Stimulated activated naive CD4-positive, alpha-beta T cell (primary cell): Measurements from ENCODE around the gene KRTAP12-2.
"Not testable (repeated sequence)": the region's sequence is repeated elsewhere in the genome, so short reads cannot be mapped to it uniquely, and the experiment has no call there.

ENCODE experiments used
- DNase-seq, 6 experiments: peaks; one replicate each; lab custom pipeline; 2025; lab: John Stamatoyannopoulos, UW

The KRTAP12-2 gene

DNA sequence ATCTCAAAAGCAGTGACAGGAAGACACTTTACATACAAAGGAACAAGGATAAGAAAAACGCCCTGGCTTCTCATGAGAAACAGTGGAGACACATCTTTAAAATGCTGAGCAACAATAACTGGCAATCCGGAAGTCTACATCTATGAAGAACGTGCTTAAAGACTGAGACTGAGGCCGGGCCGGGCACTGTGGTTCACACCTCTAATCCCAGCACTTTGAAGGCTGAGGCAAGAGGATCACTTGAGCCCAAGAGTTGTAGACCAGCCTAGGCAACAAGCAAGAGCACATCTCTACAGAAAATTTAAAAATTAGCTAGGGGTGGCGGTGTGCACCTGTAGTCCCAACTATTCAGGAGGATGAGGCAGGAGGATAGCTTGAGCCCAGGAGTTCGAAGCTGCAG is 17.4 kb upstream of the KRTAP12-2 start:
- no peak for DNase-seq

DNA sequence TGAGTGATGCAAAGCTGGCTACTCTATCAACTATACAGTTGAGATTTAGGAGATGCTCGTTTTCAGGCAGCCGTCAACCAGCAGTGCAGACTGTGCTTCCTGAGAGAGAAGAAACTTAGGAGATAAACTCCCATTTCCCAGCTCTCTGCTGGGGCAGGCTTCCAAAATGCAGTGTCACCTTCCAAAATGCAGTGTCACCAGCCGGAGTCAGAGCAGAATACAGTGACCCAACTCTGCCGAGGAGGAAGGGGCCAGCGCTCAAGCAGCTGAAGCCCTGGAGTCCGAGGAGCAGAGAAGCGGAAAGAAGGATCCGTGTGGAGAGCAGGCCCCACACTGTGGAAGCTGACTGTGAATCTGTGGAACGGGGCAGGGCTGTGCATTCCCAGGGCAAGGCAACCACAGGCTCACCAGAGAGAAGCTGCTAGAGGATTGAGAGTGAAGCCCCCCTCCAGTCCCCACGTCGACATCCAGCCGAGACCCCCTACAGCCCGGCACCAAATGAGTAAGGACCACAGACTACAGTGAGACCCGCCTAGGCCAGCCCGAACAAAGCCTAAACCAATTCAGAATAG is 15.9 kb upstream of the KRTAP12-2 start:
- no peak for DNase-seq

DNA sequence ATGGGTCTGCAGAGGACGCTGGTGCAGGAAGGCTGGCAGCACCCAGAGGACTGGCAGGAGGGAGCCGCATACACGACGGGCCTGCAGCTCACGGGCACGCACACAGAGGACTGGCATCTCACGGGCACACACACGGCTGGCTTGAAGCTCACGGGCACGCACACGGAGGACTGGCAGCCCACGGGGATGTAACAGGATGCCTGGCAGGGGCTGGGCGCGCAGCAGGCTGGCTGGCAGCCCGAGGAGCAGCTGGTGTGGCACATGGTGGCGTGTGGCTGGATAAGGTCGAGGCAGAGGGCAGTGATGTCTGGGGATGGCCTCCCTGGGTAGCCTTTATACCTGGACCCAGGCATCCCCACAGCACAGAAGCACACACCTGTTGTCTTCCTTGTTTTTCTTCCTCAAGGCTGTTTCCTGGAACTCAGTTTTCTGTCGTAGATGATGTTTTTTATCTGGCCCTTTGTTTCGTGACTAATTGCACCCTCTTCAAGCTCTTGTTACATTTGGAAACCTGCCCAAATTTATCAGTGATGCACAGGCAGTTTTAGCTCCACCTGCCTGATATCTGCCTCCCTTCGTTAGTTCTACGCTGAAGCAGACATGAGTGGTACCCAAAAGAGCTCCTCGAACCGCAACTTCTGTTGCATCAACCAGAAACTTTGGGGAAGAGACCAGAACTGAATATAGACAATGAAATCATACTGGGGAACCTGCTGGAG is 15.3 kb upstream of the KRTAP12-2 start, which contains the start of gene KRTAP12-1:
Gene KRTAP12-1 (minus strand): TSS at position 303 of the 719 bp plus-strand sequence. CDS start 40 bp downstream, at position 263.
- DNase-seq, result no peak

DNA sequence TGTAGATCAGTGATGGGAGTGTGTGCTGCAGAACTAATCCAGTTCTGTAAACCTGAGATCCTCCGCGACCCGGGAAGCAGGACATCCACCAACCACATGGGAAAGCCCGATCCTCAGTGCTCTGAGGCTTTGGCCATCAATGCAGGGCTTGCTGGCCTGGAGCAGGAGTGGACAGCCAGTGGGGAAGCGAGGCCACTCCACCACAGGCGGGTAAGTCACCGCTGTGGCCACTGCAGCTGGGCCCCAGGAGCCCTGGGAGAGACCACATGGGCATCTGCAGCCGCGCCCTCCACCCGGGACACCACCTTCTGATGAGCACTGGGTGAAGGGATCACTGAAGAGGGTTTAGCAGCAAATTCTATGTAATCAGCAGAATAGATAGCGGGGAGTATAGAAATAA is 14.4 kb upstream of the KRTAP12-2 start:
- no peak for DNase-seq

DNA sequence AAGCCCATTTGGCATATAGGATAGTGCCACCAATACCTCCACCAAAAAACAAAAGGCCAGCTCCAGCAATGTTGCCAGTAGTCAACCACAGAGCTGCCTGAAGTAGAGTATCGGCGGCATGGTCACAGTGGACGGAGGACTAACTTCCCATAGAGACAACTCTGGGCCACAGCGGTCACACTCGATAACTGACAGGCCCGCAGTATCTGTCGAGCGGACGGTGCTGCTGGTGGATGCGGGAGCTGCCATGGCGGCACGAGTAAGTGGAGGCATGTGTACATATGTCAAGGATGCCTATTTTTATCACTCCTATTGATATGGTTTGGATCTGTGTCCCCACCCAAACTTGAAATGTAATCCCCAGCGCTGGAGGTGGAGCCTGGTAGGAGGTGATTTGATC is 11.2 kb upstream of the KRTAP12-2 start:
- DNase-seq, result no peak

DNA sequence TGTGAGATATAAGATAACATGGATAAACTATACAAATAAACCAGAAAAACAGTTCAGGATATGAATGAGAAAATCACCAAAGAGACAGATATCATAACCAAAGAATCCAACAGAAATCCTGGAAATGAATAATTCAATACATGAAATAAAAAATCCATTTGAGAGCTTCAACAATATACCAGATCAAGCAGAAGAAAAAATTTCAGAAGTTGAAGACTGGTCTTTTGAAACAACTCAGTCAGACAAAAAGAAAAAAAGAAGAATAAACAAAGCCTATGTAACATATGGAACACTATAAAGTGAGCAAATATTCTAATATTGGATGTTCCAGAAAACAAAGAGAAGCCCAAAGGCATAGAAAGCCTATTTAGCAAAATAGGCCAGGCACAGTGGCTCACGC is 5.2 kb upstream of the KRTAP12-2 start:
- no peak for DNase-seq

DNA sequence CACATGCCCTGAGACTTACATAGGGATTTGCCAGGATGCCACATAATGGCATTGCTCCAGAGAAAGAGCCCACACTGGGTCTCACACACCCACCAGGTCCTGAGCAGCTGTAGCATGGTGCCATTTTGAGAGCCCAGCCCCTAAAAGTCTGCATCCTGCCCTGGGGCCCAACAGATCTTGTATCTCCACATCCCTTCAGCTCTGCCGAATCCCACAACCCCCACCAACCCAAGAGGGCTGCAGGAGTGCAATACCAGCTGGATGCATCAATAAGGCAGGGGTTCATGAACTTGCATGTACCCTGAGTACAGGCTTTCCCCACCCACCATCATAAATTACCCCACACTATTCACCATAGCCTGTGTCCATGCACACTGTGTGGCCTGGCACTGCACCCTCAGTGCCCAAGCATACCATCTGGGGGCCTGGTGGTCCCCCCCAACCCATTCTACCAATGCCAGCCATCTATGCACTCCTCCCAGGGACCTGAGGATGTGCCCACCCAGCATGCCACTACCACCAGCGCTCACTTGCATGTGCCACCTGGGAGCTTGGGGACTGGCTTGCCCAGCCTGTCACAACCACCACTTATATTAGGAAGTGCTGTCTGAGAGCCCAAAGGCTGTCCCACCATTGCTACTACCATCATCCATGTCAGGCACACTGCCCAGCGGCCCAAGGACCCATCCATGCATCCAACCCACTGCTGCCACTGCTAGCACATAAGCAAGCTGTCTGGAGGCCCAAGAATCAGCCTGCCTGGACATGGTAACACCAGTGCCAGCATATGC is 4.1 kb upstream of the KRTAP12-2 start:
- DNase-seq, result no peak

DNA sequence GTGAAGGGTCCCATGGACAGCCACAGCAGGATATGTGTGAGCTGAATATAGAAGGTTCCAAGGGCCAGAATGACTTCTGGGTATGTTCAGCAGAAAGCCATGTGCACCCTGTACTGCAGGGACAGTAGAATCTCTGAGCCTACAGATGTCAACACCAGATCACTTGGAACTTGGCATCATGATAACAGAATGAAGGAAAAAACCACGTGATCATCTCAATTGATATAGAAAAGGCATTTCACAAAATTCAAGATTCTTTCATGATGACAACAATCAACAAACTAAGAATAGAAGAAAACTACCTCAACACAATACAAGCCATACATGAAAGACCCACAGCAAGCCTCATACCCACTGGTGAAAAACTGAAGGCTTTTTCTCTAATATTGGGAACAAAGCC is 885 bp upstream of the KRTAP12-2 start:
- DNase-seq, result no peak

DNA sequence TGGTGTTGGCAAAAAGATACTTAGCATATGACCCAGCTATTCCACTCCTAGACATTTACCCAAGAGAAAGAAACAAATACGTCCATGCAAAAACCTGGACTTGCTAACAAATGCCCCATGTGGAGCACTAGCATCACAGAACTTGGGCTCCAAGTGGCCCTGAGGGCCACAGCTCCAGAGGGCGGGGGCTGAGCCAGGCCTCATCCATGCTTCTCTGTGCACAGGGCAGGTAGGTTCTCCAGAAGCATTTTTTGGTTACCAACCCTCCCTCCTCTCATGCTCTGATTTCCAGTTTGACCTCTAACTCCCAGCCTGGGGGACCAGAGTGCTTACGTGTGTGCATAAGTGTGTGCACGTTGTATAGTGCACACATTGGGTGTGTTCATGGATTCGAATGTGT is 2.0 kb downstream of the KRTAP12-2 start:
- no peak for DNase-seq

DNA sequence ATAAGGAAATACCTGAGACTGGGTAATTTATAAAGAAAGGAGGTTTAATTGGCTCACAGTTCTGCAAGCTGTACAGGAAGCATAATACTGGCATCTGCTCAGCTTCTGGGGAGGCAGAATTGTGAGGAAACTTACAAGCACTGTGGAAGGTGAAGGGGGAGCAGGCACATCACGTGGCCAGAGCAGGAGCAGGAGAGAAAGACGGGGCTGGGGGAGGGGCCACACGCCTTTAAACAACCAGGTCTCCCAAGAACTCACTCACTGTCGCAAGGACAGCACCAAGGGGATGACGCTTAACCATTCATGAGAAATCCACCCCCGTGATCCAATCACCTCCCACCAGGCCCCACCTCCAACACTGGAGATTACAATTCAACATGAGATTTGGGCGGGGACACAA is 5.2 kb downstream of the KRTAP12-2 start:
- DNase-seq, result not testable (repeated sequence)

DNA sequence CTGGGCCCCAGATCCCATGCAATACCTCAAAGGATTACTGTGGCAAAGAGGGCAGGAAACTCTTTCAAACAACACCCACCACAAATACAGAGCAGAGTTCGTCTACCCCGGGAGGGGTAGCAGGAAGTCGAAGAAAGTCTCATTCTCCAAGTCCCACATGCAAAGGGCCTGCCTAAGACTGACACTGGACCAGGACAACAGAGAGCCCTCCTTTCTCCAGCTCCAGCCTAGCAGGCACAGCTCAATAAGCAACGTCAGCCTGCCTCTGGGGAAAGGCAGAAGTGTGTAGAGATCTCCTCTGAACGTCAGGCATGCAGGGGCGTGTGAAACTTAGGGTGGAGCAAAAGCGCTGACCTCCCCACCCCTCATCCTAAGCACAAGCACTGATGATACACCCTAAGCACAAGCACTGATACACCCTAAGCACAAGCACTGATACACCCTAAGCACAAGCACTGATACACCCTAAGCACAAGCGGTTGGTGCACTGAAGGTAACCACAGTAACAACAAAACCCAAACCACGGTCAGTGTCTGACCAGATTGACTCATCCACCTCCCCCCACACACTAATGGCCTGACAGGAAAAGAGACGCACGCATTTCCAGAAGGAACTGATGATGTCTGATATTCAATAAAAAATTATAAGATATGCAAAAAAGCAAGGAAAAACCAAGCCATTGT is 7.7 kb downstream of the KRTAP12-2 start:
- DNase-seq, result peak in 3 of 6 experiments; percentile 40 to 59 (median 47)

DNA sequence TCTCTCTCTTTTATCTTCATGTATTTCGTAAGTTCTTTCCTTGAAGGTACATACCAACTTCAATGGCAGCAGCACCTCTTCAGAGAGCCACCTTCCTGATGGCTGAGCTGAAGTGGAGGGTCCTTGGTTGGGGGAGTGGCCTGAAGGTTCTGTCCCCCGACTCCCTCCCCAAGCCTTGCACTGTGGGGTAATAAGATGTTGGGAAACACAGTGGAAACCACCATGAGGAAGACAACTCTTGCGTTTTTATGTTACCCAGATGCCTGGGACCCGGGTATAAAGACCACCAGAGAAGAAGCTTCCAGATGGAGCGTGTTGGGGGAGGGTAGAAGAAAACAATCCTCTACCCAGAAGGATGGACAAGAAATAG is 8.2 kb downstream of the KRTAP12-2 start:
- DNase-seq, result no peak

DNA sequence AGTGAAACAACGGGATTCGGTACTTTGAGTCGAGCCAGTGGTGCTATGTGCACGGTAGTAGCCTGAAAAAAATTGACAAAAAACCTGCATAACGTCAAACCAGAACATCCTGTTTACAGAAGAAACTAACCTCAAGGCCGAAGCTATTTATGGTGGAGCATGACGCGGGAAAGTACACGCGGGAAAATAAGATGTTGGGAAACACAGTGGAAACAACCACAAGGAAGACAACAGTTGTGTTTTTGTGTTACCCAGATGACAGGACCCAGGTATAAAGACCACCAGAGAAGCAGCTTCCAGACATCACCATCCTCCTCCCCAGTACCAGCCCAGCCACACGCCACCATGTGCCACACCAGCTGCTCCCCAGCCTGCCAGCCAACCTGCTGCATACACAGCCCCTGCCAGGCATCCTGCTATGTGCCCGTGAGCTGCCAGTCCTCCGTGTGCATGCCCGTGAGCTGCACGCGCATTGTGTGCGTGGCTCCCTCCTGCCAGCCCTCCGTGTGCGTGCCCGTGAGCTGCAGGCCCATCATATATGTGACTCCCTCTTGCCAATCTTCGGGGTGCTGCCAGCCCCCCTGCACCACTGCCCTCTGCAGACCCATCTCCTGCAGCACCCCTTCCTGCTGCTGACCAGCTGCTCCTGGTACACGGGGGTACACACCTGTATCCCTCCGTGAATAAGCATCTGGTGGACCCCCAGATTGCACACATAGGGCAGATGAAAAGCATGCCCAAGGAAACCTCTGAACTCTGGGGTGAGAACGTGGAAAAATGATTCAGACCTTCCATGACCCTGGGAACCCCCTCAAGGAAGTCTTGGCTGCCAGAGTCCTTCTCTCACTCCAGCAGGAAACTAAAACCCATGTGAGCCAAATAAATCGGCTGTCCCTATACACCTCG is 8.8 kb downstream of the KRTAP12-2 start, which contains the start of gene KRTAP12-3:
Gene KRTAP12-3 (plus strand): TSS at position 298 of the 906 bp plus-strand sequence. CDS start 48 bp downstream, at position 346.
- DNase-seq, result peak; percentile 44 to 90 (median 71)

DNA sequence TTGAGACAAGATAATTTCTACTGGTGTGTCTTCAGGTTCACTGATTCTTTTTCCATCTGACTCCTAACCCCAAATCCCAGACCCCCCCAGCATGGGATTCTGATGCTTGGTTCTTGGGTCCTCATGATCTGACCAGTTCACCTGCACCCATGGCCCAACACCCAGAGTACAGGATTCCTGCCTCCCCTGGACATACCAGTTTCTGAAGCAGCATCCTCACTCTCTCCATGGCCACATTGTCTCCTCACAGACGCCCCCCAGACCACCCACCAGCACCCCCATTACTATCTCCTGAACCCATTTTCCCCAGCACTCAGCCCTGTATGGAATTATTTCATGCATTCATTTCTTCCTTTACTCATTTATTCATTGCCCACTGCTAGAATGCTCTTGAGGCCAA is 9.9 kb downstream of the KRTAP12-2 start:
- no peak for DNase-seq

DNA sequence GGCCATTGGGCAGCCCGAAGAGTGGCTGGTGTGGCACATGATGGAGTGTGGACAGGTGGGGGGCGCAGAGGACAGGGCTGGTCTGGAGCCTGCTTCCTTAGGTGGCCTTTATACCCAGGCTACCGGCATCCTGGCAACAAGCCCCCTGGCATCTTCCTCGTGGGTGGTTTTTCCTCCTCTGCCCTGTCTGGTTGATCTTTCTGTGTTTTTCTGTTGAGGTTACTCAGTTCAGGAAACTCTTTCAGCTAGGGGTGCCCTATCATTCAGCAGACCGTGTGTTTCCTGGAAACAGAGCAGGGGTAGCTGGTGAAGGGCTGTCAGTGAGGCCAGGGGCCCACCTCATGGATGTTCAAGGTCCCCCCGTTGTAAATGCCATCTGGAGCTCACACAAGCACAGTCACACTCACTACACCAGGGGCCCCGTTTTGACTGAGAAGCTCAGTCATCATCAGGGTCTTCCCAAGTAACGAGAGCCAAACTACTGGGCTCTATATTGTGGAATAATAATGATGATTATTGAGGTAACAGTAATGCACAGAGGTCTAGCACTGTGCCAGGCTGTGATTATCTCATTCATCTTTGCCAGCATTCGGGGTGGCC is 12.1 kb downstream of the KRTAP12-2 start, which contains the start of gene KRTAP12-4:
Gene KRTAP12-4 (minus strand): TSS at position 84 of the 600 bp plus-strand sequence. CDS start 45 bp downstream, at position 39.
- peak in 3 of 6 experiments; percentile 23 to 41 (median 35) for DNase-seq

DNA sequence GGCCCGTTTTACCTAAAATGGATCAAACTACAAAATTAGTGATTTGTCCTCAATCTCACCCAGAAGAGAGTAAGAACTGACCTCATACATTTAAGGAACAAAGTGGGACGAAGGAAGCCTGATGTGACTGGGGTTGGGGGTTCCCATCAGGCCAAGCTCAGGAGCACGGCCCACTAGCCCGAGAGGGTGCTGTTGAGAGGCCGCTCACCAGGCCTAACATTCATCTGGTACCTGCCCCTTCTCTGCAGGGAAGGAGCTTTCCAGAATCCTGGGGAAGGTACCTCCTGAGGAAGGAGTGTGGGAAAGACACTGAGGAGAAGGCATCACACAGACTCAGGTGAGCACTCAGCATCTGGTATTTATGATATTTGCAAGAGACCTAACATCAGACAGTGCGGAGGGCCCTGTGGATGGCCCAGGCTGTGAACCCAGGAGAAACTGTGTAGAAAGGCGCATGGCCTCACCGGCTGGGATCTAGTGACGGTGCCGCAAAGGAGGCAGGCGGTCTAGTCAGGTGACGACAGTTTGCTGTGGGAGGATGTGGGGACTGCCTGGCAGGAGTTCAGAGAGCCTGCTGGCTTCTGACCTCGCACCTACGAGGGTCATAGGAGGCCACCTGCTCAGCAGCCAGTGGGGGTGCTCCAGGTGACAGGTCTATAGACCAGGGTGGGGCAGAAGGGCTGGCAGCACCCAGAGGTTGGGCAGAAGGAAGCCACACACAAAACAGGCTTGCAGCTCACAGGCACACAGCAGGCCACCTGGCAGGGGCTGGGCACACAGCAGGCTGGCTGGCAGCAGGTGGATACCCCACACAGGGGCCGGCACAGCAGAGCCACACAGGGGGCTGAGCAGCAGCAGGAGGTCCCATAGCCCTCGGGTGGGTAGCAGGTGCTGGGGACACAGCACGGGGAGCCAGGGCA is 12.8 kb downstream of the KRTAP12-2 start:
- DNase-seq, result peak; percentile 41 to 80 (median 65)

DNA sequence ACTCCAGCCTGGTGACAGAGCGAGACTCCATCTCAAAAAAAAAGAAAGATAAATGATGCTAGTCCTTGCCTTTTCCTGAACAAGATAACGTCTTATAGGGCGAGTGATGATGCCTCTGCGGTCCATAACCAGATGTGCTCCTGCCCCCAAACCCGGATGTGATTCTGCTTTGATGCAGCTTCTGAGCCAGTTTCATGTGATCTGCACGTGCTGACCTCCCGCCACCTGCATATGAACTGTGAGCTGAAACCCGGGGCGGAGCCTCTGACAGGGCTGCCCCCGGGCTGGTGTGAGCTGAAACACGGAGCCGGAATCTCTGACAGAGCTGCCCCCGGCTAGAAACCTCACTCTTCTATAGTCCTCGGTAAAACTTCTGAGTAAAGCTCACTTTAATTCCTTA is 13.6 kb downstream of the KRTAP12-2 start:
- DNase-seq, result no peak

DNA sequence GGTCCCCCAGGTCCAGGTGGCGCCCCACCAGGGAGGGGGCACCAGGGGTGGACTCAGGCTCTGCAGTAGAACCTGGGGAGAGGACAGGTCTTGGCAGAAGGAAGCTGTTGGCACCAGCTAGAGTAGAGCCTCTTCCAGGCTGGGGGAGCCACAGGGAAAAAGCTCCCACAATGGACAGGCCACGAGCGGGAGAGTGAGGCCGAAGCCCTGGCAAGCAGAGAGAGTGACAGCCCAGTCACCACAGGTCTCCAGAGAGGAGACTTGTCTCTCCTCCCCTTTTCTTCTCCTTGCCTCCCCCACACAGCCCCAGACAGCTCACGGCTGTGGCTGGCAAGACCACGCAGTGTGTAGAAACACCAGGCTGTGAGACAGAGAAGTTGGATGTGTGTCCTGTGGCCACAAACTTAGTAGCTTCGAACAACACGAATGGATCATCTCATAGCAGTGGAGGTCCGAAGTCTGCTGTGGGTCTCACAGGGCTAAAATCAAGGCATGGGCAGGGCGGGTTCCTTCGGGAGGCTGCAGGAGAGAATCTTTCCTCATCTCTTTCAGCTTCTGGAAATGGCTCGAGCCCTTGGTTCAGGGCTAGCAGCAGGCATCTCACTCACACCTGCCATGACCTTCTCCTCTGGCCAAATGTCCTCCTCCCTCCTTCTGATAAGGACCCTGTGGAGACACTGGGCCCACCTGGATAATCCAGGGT is 15.6 kb downstream of the KRTAP12-2 start:
- no peak for DNase-seq
